ENCODE measurements around the gene ZKSCAN5.

DNA sequence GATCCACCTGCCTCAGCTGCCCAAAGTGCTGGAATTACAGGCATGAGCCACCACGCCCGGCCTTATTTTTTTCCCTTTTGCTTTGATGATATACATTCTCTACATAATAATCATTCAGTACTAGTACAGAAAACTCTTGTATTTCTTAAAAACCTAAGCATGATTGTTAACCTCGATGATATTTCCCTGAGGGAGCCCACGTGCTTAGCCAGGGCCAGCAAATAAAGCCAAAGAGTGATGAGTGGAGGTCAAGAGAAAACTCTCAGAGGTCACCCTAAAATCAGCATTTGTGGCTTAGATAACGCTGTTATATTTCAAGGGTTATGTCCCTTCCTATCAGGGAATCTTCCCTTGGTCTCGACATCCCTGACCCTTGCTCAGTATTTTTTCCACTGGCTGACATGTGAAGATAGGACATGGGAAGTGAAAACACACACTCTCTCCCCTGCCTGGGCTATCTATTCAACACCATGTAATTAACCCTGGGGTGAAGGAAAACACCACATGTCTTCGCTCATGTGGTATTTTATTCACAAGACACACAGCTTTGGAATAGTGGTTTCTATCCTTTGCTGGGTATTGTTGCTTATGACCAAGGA lies 34.9 kb downstream of the ZKSCAN5 start:
- TF ChIP-seq, protein P1, sequence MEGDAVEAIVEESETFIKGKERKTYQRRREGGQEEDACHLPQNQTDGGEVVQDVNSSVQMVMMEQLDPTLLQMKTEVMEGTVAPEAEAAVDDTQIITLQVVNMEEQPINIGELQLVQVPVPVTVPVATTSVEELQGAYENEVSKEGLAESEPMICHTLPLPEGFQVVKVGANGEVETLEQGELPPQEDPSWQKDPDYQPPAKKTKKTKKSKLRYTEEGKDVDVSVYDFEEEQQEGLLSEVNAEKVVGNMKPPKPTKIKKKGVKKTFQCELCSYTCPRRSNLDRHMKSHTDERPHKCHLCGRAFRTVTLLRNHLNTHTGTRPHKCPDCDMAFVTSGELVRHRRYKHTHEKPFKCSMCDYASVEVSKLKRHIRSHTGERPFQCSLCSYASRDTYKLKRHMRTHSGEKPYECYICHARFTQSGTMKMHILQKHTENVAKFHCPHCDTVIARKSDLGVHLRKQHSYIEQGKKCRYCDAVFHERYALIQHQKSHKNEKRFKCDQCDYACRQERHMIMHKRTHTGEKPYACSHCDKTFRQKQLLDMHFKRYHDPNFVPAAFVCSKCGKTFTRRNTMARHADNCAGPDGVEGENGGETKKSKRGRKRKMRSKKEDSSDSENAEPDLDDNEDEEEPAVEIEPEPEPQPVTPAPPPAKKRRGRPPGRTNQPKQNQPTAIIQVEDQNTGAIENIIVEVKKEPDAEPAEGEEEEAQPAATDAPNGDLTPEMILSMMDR (IDR thresholded peaks at IDR 0.05): no peak
- TF ChIP-seq ZFX (IDR thresholded peaks at IDR 0.05; ENCODE audit: borderline replicate concordance): no peak

Data from 22Rv1 (cell line).